ENCODE measurements around the gene ADIPOR2. TPM values are rescaled to one million over a fixed set of nuclear protein-coding genes. Genes with fewer than 3 reads are reported as not detected.

Gene ADIPOR2
- total RNA-seq, 5 donors from 2014 or later (not counting 1 experiment from before 2014, with no cell fraction given), result 21.7 to 35.0 (median 33.4) TPM

DNA sequence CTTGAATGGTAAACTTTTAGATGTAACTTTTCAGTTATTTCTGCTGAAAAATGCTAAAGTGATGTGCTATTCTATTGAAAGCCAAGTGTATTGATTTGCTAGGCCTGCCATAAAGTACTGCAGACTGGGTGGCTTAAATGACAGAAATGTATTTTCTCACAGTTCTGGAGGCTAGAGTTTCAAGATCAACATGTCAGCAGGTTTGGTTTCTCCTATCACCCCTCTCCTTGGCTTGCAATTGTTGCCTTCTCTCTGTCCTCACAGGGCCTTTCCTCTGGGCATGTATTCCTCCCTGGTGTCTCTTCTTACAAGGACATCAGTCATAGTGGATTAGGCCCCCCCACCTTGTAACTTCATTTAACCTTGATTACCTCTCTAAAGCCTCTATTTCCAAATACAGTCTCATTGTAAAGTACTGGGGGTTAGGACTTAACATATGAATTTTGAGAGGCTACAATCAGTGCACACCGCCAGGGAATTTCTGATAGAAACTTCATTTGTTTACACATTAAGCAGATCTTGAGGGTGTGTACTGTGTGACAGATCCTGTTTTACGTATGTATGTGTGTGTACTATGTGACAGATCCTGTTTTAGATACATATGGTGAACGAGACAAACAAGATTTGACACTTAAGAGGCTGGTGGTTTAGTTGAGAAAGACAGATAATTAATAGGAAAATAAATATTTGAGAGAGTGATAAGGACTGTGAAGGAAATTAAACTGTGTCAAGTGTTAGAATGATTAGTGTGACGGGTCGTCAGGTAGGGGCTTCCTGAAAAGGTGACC lies 49.5 kb downstream of the ADIPOR2 start:
- Mint-ChIP-seq H3K36me3 (peaks cover 10% of the 10 kb centered on the region), H3K9me3 (no peaks in the 10 kb centered on the region), H3K4me3 (no peak overlapping the region), H3K4me1 (peaks cover 54 to 55% (median 55%) of the 10 kb centered on the region in 3 donors), H3K27ac (peak overlapping the region; percentile 11 to 61), H3K27me3 (no peaks in the 10 kb centered on the region)
- WGBS (ENCODE audit: insufficient coverage), result 74% methylated on average over 3 of the region's 5 CpGs
- Histone ChIP-seq H3K4me3 (ENCODE audit: control insufficient read depth in 1 of 2, extremely low read depth in 1 of 2, low read length in 1 of 2) (no peak overlapping the region), H3K27ac (ENCODE audit: low read length) (peak overlapping the region; percentile 36), H3K9me3 (no peaks in the 10 kb centered on the region), H3K4me1 (ENCODE audit: control insufficient read depth in 1 of 2, extremely low read depth in 1 of 2, insufficient read depth in 2 of 2, low read length in 2 of 2) (peaks cover 0 to 12% of the 10 kb centered on the region in 2 experiments), H3K27me3 (replicated peaks in 1 of 2; ENCODE audit: control insufficient read depth in 2 of 2, extremely low read depth in 1 of 2, insufficient read depth in 2 of 2, low read length in 1 of 2) (no peaks in the 10 kb centered on the region), H3K36me3 (ENCODE audit: control insufficient read depth in 2 of 2, extremely low read depth in 1 of 2, insufficient read depth in 1 of 2, low read length in 1 of 2) (peaks cover 0 to 3% of the 10 kb centered on the region in 2 donors)
- no peak for ATAC-seq (replicated peaks in 1 of 4)
- POLR2A ChIA-PET, result no interaction called here
- CTCF ChIA-PET, result interaction anchor here in 1 of 2 donors (0.6 kb wide), 1 partner anchor 50 kb away, joined by 3 read pairs; no protein-coding TSS in a partner anchor
- peak in 3 of 35 experiments; percentile 5 to 30 (median 6) for DNase-seq

DNA sequence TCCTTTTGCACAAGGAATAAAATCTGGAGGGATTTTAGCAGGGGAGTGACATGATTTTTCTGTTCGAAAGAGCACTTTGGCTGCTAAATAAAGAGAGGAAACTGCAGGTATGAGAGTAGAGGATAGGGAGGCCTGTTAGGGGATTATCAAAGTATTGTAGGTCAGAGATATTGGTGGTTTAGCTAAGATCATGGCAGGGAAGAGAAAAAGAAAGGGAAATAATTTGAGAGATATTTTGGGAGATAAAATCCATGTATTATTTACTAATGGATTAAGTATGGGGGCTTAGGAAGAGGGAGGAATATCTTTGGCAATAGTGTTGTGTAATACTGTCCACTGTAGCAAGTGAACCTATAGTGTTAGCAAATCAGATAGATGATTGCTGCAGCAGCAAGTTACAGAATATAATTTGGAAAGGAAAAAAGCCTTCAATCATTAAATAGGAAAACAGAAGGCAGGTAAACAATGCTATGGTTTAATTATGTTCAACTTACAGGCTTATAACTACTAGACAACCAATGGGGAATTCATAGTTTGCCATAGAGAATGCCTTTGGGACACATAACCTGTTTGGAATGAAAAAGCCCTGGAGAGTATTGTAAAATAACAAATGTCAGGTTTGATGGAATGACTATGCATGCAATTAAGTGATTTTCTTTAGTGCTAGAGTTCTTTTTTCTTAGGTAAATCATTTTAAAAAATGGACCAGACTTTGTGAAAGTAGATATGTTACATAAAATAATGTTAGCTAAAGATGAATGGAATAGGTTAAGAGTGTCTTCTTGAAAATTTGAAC lies 50.5 kb downstream of the ADIPOR2 start:
- Mint-ChIP-seq H3K27me3 (no peaks in the 10 kb centered on the region), H3K4me1 (peaks cover 50 to 60% (median 53%) of the 10 kb centered on the region in 3 donors), H3K36me3 (peaks cover 18% of the 10 kb centered on the region), H3K9me3 (peaks cover 0 to 2% (median 0%) of the 10 kb centered on the region in 3 donors), H3K4me3 (no peak overlapping the region), H3K27ac (peak overlapping the region; percentile 7 to 48)
- H3K36me3 ChIP-seq (ENCODE audit: control insufficient read depth in 2 of 2, extremely low read depth in 1 of 2, insufficient read depth in 1 of 2, low read length in 1 of 2), result peaks cover 0 to 3% of the 10 kb centered on the region in 2 donors
- POLR2A ChIA-PET, result no interaction called here
- CTCF ChIA-PET, result interaction anchor here in 1 of 2 donors (0.6 kb wide), 1 partner anchor 49 kb away, joined by 3 read pairs; no protein-coding TSS in a partner anchor
- peak overlapping the region; percentile 36 for H3K27ac ChIP-seq (ENCODE audit: low read length)
- 0% methylated on average over 1 of the region's 1 CpG for WGBS (ENCODE audit: insufficient coverage)
- no peak for ATAC-seq (replicated peaks in 1 of 4)
- H3K4me3 ChIP-seq (ENCODE audit: control insufficient read depth in 1 of 2, extremely low read depth in 1 of 2, low read length in 1 of 2), result no peak overlapping the region
- no peaks in the 10 kb centered on the region for H3K9me3 ChIP-seq
- no peak for DNase-seq
- peaks cover 0 to 12% of the 10 kb centered on the region in 2 experiments for H3K4me1 ChIP-seq (ENCODE audit: control insufficient read depth in 1 of 2, extremely low read depth in 1 of 2, insufficient read depth in 2 of 2, low read length in 2 of 2)
- no peaks in the 10 kb centered on the region for H3K27me3 ChIP-seq (replicated peaks in 1 of 2; ENCODE audit: control insufficient read depth in 2 of 2, extremely low read depth in 1 of 2, insufficient read depth in 2 of 2, low read length in 1 of 2)

DNA sequence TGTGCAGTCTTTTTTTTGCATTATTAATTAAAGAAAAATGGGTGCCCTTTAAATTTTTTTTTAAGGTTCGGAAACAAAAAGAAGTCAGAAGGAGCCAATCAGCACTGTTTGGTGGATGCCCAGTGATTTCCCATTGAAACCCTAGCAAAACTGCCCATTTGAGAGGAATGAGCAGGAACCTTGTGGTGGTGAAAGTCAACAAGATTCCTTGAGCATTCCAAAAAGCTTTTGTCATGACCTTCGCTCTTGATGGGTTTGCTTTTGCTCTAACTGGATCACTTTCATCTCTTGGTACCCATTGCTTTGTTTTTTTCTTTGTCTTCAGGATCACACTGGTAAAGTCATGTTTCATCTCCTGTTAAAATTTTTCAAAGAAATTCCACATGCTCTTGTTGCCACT lies 54.1 kb downstream of the ADIPOR2 start:
- ChIA-PET CTCF (no interaction called here), POLR2A (no interaction called here)
- Mint-ChIP-seq H3K4me1 (peaks cover 36 to 43% (median 40%) of the 10 kb centered on the region in 3 donors), H3K4me3 (no peak overlapping the region), H3K36me3 (peaks cover 36% of the 10 kb centered on the region), H3K9me3 (peaks cover 0 to 20% (median 9%) of the 10 kb centered on the region in 3 donors), H3K27me3 (no peaks in the 10 kb centered on the region), H3K27ac (peak overlapping the region in 1 of 2 donors; percentile 24)
- Histone ChIP-seq H3K4me1 (ENCODE audit: control insufficient read depth in 1 of 2, extremely low read depth in 1 of 2, insufficient read depth in 2 of 2, low read length in 2 of 2) (peaks cover 0 to 8% of the 10 kb centered on the region in 2 experiments), H3K36me3 (ENCODE audit: control insufficient read depth in 2 of 2, extremely low read depth in 1 of 2, insufficient read depth in 1 of 2, low read length in 1 of 2) (peaks cover 4 to 8% of the 10 kb centered on the region in 2 donors), H3K9me3 (peaks cover 3% of the 10 kb centered on the region), H3K27me3 (replicated peaks in 1 of 2; ENCODE audit: control insufficient read depth in 2 of 2, extremely low read depth in 1 of 2, insufficient read depth in 2 of 2, low read length in 1 of 2) (no peaks in the 10 kb centered on the region), H3K4me3 (ENCODE audit: control insufficient read depth in 1 of 2, extremely low read depth in 1 of 2, low read length in 1 of 2) (no peak overlapping the region), H3K27ac (ENCODE audit: low read length) (no peak overlapping the region)
- ATAC-seq (replicated peaks in 1 of 4) (no peak), DNase-seq (no peak)
- 91% methylated on average over 1 of the region's 2 CpGs for WGBS (ENCODE audit: insufficient coverage)

DNA sequence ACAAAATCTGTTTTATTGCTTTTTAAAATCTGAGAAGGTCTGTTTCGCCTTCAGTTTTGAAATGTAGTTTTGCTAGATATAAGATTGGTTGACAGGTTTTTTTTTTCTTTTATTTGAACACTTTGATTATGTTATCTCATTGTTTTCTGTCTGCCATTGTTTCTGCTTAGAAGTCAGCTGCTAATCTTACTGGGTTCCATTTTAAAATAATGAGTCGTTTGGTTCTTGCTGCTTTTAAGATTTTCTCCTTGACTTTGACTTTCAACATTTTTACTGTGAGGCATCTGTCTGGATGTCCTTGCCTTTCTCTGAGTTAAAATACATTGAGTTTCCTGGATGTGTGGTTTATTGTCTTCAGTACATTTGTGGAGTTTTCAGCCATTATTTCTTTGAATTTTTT lies 56.7 kb downstream of the ADIPOR2 start:
- Histone ChIP-seq H3K36me3 (ENCODE audit: control insufficient read depth in 2 of 2, extremely low read depth in 1 of 2, insufficient read depth in 1 of 2, low read length in 1 of 2) (peaks cover 4 to 8% of the 10 kb centered on the region in 2 donors), H3K27ac (ENCODE audit: low read length) (no peak overlapping the region), H3K4me3 (ENCODE audit: control insufficient read depth in 1 of 2, extremely low read depth in 1 of 2, low read length in 1 of 2) (no peak overlapping the region), H3K9me3 (peaks cover 3% of the 10 kb centered on the region), H3K4me1 (ENCODE audit: control insufficient read depth in 1 of 2, extremely low read depth in 1 of 2, insufficient read depth in 2 of 2, low read length in 2 of 2) (no peaks in the 10 kb centered on the region), H3K27me3 (replicated peaks in 1 of 2; ENCODE audit: control insufficient read depth in 2 of 2, extremely low read depth in 1 of 2, insufficient read depth in 2 of 2, low read length in 1 of 2) (no peaks in the 10 kb centered on the region)
- Mint-ChIP-seq H3K4me3 (no peak overlapping the region), H3K36me3 (peaks cover 36% of the 10 kb centered on the region), H3K27ac (no peak overlapping the region), H3K9me3 (peaks cover 0 to 20% (median 9%) of the 10 kb centered on the region in 3 donors), H3K27me3 (no peaks in the 10 kb centered on the region), H3K4me1 (peaks cover 21 to 26% (median 25%) of the 10 kb centered on the region in 3 donors)
- DNase-seq (no peak), ATAC-seq (replicated peaks in 1 of 4) (no peak)
- ChIA-PET CTCF (no interaction called here), POLR2A (interaction anchor here in 1 of 2 donors (0.8 kb wide), 1 partner anchor 26 kb away, joined by 3 read pairs; no protein-coding TSS in a partner anchor)
- WGBS (ENCODE audit: insufficient coverage), result no CpG with 5 or more reads among the region's 2 CpGs

DNA sequence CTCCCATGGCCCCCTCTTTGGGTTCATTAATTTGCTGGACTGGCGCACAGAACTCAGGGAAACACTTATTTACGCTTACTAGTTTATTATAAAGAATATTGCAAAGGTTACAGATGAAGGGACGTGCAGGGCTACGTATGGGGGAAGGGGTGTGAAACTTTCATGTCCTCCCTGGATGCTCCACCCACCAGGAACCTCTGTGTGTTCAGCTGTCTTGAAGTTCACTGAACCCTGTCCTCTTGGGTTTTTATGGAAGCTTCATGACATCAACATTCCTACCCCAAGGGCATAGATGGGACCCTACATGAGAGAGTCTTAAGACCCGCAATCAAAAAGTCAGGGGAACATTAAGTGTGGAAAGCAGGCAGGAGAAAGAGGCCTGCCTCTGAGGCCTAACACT lies 58.1 kb downstream of the ADIPOR2 start:
- H3K27ac Mint-ChIP-seq, result no peak overlapping the region
- no peak overlapping the region for H3K4me3 Mint-ChIP-seq
- peaks cover 3% of the 10 kb centered on the region for H3K9me3 ChIP-seq
- ATAC-seq (replicated peaks in 1 of 4) (no peak), DNase-seq (no peak)
- peaks cover 0 to 20% (median 9%) of the 10 kb centered on the region in 3 donors for H3K9me3 Mint-ChIP-seq
- no CpG with 5 or more reads among the region's 5 CpGs for WGBS (ENCODE audit: insufficient coverage)
- peaks cover 36% of the 10 kb centered on the region for H3K36me3 Mint-ChIP-seq
- H3K27me3 Mint-ChIP-seq, result no peaks in the 10 kb centered on the region
- no peak overlapping the region for H3K27ac ChIP-seq (ENCODE audit: low read length)
- H3K36me3 ChIP-seq (ENCODE audit: control insufficient read depth in 2 of 2, extremely low read depth in 1 of 2, insufficient read depth in 1 of 2, low read length in 1 of 2), result peaks cover 4 to 8% of the 10 kb centered on the region in 2 donors
- ChIA-PET POLR2A (no interaction called here), CTCF (no interaction called here)
- no peaks in the 10 kb centered on the region for H3K27me3 ChIP-seq (replicated peaks in 1 of 2; ENCODE audit: control insufficient read depth in 2 of 2, extremely low read depth in 1 of 2, insufficient read depth in 2 of 2, low read length in 1 of 2)
- H3K4me1 ChIP-seq (ENCODE audit: control insufficient read depth in 1 of 2, extremely low read depth in 1 of 2, insufficient read depth in 2 of 2, low read length in 2 of 2), result no peaks in the 10 kb centered on the region
- peaks cover 25 to 32% (median 31%) of the 10 kb centered on the region in 3 donors for H3K4me1 Mint-ChIP-seq
- H3K4me3 ChIP-seq (ENCODE audit: control insufficient read depth in 1 of 2, extremely low read depth in 1 of 2, low read length in 1 of 2), result no peak overlapping the region

DNA sequence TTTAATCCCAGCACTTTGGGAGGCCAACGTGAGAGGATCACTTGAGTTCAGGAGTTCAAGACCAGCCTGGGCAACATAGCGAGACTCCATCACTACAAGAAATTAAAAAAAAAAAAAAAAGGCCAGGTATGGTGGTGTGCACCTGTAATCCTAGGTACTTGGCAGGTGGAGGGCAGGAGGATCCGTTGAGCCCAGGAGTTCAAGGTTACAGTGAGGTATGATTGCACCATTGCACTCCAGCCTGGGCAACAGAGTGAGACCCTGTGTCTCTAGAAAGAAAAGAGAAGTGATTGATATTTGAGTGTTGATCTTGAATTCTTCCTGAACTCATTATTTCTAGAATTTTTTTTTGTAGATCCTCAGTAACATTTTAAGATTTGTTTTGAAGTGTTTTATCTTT lies 59.4 kb downstream of the ADIPOR2 start:
- no peaks in the 10 kb centered on the region for H3K4me1 ChIP-seq (ENCODE audit: control insufficient read depth in 1 of 2, extremely low read depth in 1 of 2, insufficient read depth in 2 of 2, low read length in 2 of 2)
- CTCF ChIA-PET, result no interaction called here
- no peak for ATAC-seq (replicated peaks in 1 of 4)
- Mint-ChIP-seq H3K9me3 (peaks cover 0 to 20% (median 9%) of the 10 kb centered on the region in 3 donors), H3K36me3 (peaks cover 40% of the 10 kb centered on the region), H3K27ac (no peak overlapping the region), H3K4me1 (peaks cover 25 to 32% (median 29%) of the 10 kb centered on the region in 3 donors), H3K4me3 (no peak overlapping the region), H3K27me3 (no peaks in the 10 kb centered on the region)
- POLR2A ChIA-PET, result no interaction called here
- peaks cover 5 to 11% of the 10 kb centered on the region in 2 donors for H3K36me3 ChIP-seq (ENCODE audit: control insufficient read depth in 2 of 2, extremely low read depth in 1 of 2, insufficient read depth in 1 of 2, low read length in 1 of 2)
- H3K27ac ChIP-seq (ENCODE audit: low read length), result no peak overlapping the region
- WGBS (ENCODE audit: insufficient coverage), result no CpG with 5 or more reads among the region's 3 CpGs
- no peak for DNase-seq
- H3K27me3 ChIP-seq (replicated peaks in 1 of 2; ENCODE audit: control insufficient read depth in 2 of 2, extremely low read depth in 1 of 2, insufficient read depth in 2 of 2, low read length in 1 of 2), result no peaks in the 10 kb centered on the region
- H3K9me3 ChIP-seq, result peaks cover 3% of the 10 kb centered on the region
- no peak overlapping the region for H3K4me3 ChIP-seq (ENCODE audit: control insufficient read depth in 1 of 2, extremely low read depth in 1 of 2, low read length in 1 of 2)
